ENCODE measurements around the gene DCST1.

GRCh38 chr1:155070158-155070621 is 36.6 kb downstream of the DCST1 start:
- TF ChIP-seq CTCF (conservative IDR thresholded peaks at IDR 0.05; ENCODE audit: low read depth, low read length) (no peak), EZH2 (IDR thresholded peaks at IDR 0.05; ENCODE audit: borderline replicate concordance, low read depth, low read length, poor library complexity, severe bottlenecking) (no peak)
